Measurements from ENCODE around the gene NOC4L.
"Not testable (repeated sequence)": the region's sequence is repeated elsewhere in the genome, so short reads cannot be mapped to it uniquely, and the experiment has no call there.

Gene NOC4L

GRCh38 chr12:132142679-132143335 lies 1.4 kb upstream of the NOC4L start:
- DNase-seq (ENCODE audit: low spot score), result no peak

GRCh38 chr12:132143336-132144071 lies 753 bp upstream of the NOC4L start:
- DNase-seq (ENCODE audit: low spot score), result no peak

- no peak for DNase-seq (ENCODE audit: low spot score)
These were observed 532 bp downstream of the NOC4L start for GRCh38 chr12:132144810-132145168.

DNA sequence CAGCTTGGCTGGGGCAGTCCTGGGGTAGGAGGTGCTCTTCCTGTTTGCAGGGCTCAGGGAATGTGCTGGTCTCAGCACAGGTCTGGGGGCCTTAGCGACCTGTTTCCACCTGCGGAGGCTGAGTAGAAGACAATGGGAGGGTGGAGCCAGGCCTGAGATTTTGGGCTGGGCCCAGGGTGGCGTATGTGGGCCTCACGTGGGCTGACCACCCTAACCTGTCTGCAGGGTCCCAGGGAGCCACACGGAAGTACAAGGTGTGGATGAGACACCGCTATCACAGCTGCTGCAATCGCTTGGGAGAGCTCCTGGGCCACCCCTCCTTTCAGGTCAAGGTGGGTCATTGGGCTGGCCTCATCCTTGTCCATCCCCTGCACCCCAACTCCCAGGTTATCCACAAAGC lies 1.1 kb downstream of the NOC4L start:
- DNase-seq (ENCODE audit: low spot score), result no peak

DNA sequence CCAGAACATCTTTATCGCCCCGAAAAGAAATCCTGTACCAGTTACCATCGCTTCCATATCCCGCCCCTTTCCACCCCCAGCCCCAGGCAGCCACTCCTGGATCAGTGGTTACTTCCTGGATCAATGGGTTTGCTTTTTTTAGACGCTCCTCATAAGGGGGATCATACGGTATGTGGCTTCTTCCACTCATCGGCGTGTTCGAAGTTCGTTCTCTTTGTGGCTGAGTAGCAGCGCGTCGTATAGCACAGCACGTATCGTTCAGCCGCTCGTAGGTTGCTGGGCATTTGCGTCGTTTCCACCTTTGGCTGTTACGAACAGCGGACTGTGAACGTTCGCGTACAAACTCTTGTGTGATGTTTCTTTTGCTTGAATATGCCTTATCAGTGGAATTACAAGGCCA lies 1.8 kb downstream of the NOC4L start:
- no peak for DNase-seq (ENCODE audit: low spot score)

DNA sequence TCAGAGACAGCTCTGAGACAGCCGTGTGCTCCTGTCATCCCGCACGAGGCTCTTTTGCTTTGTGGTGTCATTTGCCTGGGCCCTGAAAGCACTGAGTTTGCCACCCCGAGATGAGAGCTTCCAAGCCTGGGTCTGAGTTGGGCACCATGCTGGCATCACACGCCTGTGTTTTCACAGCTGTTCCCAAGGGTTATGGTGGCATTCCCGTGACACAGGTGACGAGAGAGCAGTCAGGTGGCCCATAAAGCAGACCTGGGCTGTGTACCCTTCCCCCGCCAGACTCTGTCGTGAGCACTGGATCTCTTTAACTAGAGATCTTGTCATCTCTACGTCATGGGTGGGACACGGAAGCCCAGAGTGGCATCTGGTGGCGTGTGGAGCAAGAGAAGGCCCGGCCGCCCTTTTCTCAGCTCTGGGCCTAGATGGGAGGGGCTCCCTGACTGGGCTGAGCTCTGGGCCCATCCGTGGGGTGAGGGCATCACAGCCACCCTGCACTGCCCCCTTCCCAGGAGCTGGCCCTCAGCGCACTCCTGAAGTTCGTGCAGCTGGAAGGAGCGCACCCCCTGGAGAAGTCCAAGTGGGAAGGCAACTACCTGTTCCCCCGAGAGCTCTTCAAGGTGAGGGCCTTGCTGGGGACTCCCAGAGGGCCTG lies 2.6 kb downstream of the NOC4L start:
- DNase-seq (ENCODE audit: low spot score), result no peak

DNA sequence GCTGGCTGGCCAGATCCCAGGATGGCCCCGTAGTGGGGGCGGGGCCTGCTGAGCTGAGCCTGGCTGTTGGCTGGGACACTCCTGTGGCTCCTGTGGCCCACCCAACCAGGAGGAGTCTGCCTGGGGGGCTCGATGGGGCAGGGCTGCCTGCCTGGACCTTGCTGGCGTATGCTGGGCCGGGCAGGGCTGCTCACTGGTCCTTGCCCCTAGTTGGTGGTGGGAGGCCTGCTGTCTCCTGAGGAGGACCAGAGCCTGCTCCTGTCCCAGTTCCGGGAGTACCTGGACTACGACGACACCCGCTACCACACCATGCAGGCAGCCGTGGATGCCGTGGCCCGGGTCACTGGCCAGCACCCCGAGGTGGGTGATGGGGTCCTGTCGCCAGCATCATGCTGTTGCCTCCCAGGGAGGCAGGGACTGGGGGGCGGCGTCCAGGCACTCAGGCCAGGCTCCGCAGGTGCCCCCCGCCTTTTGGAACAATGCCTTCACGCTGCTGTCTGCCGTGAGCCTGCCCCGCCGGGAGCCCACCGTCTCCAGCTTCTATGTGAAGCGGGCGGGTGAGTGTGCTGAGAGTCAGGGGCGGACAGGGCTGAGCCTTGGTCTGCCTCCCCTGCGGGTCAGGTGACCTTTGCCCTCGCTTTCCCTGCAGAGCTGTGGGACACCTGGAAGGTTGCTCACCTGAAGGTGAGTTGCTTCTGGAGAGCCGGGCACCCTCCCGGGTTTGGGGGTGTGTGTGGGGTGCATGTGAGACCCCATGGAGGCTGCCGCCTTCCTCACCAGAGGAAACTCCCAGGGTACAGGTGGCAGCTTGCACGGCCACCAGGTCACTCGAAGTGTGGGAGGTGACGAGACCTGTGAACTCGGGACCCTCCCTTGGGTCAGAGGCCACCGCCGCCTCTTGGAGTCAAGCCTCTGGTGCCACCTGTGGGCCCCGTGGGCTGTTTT lies 3.4 kb downstream of the NOC4L start:
- DNase-seq (ENCODE audit: low spot score), result no peak

GRCh38 chr12:132148368-132149045 lies 4.2 kb downstream of the NOC4L start:
- DNase-seq (ENCODE audit: low spot score), result no peak

DNA sequence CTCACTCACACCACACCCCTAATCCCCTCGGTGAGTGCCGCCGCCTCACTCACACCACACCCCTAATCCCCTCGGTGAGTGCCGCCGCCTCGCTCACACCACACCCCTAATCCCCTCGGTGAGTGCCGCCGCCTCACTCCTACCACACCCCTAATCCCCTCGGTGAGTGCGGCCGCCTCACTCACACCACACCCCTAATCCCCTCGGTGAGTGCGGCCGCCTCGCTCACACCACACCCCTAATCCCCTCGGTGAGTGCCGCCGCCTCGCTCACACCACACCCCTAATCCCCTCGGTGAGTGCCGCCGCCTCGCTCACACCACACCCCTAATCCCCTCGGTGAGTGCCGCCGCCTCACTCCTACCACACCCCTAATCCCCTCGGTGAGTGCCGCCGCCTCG lies 5.3 kb downstream of the NOC4L start:
- DNase-seq (ENCODE audit: low spot score), result not testable (repeated sequence)

- no peak for DNase-seq (ENCODE audit: low spot score)
These were observed 6.5 kb downstream of the NOC4L start for GRCh38 chr12:132150780-132151144.

GRCh38 chr12:132151145-132151765 lies 7.0 kb downstream of the NOC4L start:
- no peak for DNase-seq (ENCODE audit: low spot score)

- no peak for DNase-seq (ENCODE audit: low spot score)
These were observed 7.6 kb downstream of the NOC4L start for GRCh38 chr12:132151766-132152410.

DNA sequence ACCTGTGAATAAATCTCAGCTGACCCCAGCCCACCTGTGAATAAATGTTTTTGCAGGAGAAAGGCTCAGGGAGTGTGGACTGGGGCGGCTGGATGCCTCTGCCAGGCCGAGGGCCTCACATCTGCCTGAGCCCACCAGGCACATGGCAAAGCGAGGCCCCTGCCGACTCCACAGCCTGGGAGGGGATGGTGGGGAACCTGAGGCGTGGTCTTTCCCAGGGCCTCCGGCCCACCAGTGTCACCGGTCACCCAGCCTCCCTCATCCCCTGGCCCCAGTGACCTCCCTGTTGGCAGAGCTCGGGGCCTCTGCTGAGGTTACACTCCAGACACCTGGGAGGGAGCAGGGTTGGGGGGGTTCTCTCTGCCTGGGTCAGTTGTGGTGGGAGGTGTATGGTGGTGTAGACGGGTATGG lies 8.2 kb downstream of the NOC4L start:
- no peak for DNase-seq (ENCODE audit: low spot score)

DNA sequence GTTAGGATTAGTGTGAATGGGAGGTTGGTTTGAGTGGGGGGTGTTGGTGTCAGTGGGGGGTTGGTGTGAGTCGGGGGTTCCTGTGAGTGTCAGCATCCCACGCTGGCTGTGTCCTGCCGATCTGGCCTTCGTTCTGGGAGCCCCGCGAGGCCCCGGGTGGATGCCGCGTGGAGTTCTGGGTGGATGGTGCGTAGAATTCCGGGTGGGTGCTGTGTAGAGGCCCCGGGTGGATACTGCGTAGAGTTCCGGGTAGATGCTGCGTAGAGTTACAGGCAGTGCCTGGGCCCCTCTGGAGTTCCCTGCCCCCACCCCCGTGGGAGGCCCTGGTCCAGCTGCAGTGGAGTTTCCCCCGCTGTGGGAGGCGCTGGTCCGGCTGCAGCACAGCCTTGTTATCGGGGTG lies 8.7 kb downstream of the NOC4L start:
- no peak for DNase-seq (ENCODE audit: low spot score)

DNA sequence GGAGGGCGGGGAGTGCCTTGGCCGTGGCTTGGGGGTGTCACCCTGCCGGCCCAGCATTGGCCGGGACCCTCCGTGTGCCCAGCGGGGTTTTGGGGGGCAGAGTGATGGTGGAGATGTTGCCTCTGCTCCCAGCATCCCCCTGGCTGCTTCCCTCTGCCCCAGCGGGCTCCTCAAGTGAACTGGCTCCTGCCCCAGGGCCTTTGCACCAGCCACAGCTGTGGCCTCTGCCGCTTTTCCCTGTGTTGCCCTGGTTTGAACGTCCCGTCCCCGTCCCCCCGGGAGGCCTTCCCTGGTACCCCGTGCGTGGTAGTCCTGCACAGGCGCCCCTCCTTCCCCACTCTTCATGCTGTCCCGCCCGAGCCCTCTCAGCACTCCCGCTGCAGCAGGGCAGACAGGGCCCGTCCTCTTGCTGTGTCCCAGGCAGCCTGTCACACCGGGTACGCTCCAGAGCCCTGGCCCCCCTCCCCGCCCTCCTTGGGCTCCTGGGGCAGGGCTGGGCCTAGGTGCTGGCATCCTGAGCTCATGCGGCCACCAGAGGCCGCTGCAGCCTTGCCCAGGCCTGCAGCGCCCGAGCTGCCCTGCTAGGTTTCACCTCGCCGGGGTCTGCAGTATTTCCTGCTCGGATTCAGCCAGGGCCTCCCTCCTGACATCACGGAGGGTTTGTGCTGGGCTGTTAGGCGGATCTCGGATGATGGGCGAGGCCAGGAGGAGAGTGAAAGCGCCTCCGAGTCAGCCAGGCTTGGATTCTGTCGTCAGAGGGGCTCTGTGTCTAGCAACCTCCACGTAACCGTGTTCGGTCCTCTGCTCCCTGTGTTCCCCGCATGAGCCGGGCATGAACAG lies 9.5 kb downstream of the NOC4L start:
- peak; percentile 91 for DNase-seq (ENCODE audit: low spot score)

GRCh38 chr12:132154341-132154761 lies 10.1 kb downstream of the NOC4L start:
- DNase-seq (ENCODE audit: low spot score), result no peak

- DNase-seq (ENCODE audit: low spot score), result no peak
These were observed 10.9 kb downstream of the NOC4L start for GRCh38 chr12:132154941-132155770.

DNA sequence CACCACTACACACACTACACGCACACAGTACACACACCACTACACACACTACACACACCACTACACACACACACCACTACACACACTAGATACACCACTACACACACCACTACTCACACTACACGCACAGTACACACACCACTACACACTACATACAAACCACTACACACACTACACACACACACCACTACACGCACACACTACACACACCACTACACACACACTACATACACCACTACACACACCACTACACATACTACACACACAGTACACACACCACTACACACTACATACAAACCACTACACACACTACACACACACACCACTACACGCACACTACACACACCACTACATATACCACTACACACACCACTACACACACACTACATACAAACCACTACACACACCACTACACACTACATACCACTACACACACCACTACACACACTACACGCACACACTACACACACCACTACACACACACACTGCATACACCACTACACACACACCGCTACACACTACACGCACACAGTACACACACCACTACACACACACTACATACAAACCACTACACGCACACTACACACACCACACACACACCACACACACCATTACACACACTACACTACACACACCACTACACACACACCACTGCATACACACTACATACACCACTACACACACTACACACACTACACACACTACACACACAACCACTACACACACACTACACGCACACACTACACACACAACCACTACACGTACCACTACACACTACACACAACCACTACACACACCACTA lies 11.7 kb downstream of the NOC4L start:
- no peak for DNase-seq (ENCODE audit: low spot score)

Measured in hepatic stellate cell (primary cell).